H1 (cell line): Measurements from ENCODE around the gene COTL1. TPM values are rescaled to one million over a fixed set of nuclear protein-coding genes. Genes with fewer than 3 reads are reported as not detected.

Source experiments
- CTCF ChIA-PET: fragments of 300-600 bp; sonication (Branson Sonifier 250); formaldehyde crosslinking; loops from one replicate; lab custom pipeline; 2021; ENCODE audit not compliant: partially characterized antibody; lab: Charles Lee
- POLR2A ChIA-PET: fragments of 300-600 bp; sonication (Branson Sonifier 250); formaldehyde crosslinking; loops from one replicate; lab custom pipeline; 2021; ENCODE audit warnings: inconsistent platforms; ENCODE audit not compliant: partially characterized antibody; lab: Charles Lee
- DNase-seq, 2 experiments: peaks; one replicate each; pipeline versions ENCODE4 v3.0.0 to v3.0.0-alpha.2; 2010 to 2022; ENCODE audit warnings: low spot score in 2 of 2, low read depth in 1 of 2, mixed read lengths in 1 of 2
- FAIRE-seq: peaks from 2 replicates; lab custom pipeline; 2011; peaks lifted over from hg19 to GRCh38; lab: Jason Lieb, UNC
- H2AFZ ChIP-seq: 2 replicates; pipeline ENCODE4 v1.8.1; 2012; ENCODE audit warnings: low read length, inconsistent platforms
- H2AK5ac ChIP-seq: 2 replicates; pipeline ENCODE4 v1.6.1; 2013; ENCODE audit warnings: low read depth, low read length
- H2BK120ac ChIP-seq: replicated peaks from 2 replicates; pipeline ENCODE3; 2013; ENCODE audit warnings: low read depth, low read length, inconsistent platforms
- H2BK12ac ChIP-seq: 2 replicates; pipeline ENCODE4 v1.6.1; 2013; ENCODE audit warnings: low read depth, low read length
- H2BK15ac ChIP-seq: 2 replicates; pipeline ENCODE4 v1.6.1; 2013; ENCODE audit warnings: low read length
- H2BK20ac ChIP-seq: 2 replicates; pipeline ENCODE4 v1.6.1; 2013; ENCODE audit warnings: low read length
- H2BK5ac ChIP-seq: 2 replicates; pipeline ENCODE4 v1.6.1; 2013; ENCODE audit warnings: low read depth, low read length
- H3K14ac ChIP-seq: 2 replicates; pipeline ENCODE4 v1.6.1; 2013; ENCODE audit warnings: inconsistent platforms; ENCODE audit not compliant: insufficient read length
- H3K18ac ChIP-seq: 2 replicates; pipeline ENCODE4 v1.6.1; 2013; ENCODE audit warnings: low read length; ENCODE audit errors: extremely low read depth
- H3K23ac ChIP-seq: 2 replicates; pipeline ENCODE4 v1.6.1; 2013; ENCODE audit warnings: inconsistent platforms; ENCODE audit not compliant: insufficient read length
- H3K23me2 ChIP-seq: 2 replicates; pipeline ENCODE4 v1.6.1; 2013; ENCODE audit warnings: low read depth, low read length
- H3K27ac ChIP-seq: 2 replicates; pipeline ENCODE4 v1.6.1; 2011; ENCODE audit warnings: low read depth, low read length, inconsistent platforms
- H3K27me3 ChIP-seq, 4 experiments: replicated peaks in 1 of 4; 1 replicate in 1 of 4; 2 replicates in 3 of 4; pipeline versions ENCODE4 v1.6.1 to v1.8.1; 2011 to 2013; ENCODE audit warnings: low read length in 3 of 4, mild to moderate bottlenecking in 3 of 4, inconsistent platforms in 2 of 4, mixed read lengths in 2 of 4, moderate library complexity in 1 of 4; ENCODE audit not compliant: control insufficient read depth in 3 of 4, insufficient read depth in 3 of 4; ENCODE audit errors: extremely low read depth in 1 of 4
- H3K36me3 ChIP-seq, 4 experiments: 2 replicates each; pipeline versions ENCODE4 v1.6.1 to v1.8.1; 2011 to 2013; ENCODE audit warnings: mild to moderate bottlenecking in 4 of 4, low read length in 3 of 4, moderate library complexity in 2 of 4, control low read depth in 1 of 4, inconsistent platforms in 1 of 4; ENCODE audit not compliant: insufficient read depth in 4 of 4, control insufficient read depth in 2 of 4
- H3K4ac ChIP-seq: replicated peaks from 2 replicates; pipeline ENCODE3; 2013; ENCODE audit warnings: low read length, low read depth, mixed read lengths, inconsistent platforms; ENCODE audit not compliant: insufficient read length
- H3K4me1 ChIP-seq, 4 experiments: replicated peaks in 1 of 4; 1 replicate in 1 of 4; 2 replicates in 3 of 4; pipeline versions ENCODE4 v1.6.1 to v1.8.1; 2011 to 2013; ENCODE audit warnings: low read length in 3 of 4, inconsistent platforms in 2 of 4, mixed read lengths in 1 of 4; ENCODE audit not compliant: insufficient read depth in 4 of 4, control insufficient read depth in 3 of 4
- H3K4me2 ChIP-seq, 2 experiments: 2 replicates each; pipeline versions ENCODE4 v1.6.1 to v1.8.1; 2011 to 2013; ENCODE audit warnings: low read depth in 2 of 2, low read length in 2 of 2, control low read depth in 1 of 2, inconsistent platforms in 1 of 2, mild to moderate bottlenecking in 1 of 2; ENCODE audit not compliant: insufficient read depth in 1 of 2
- H3K4me3 ChIP-seq, 4 experiments: fragments of 200-600, 300-600 bp in 1 of 4; sonication (generic), shearing (Covaris generic), sonication (Bioruptor Twin) in 1 of 4; 2 replicates each; pipeline versions ENCODE4 v1.5.1 to v1.8.1; 2011 to 2016; ENCODE audit warnings: low read length in 4 of 4, low read depth in 3 of 4, control low read depth in 2 of 4, inconsistent platforms in 2 of 4, mild to moderate bottlenecking in 2 of 4, mixed read lengths in 1 of 4, moderate library complexity in 1 of 4; ENCODE audit not compliant: insufficient read depth in 2 of 4; ENCODE audit errors: extremely low read depth in 1 of 4
- H3K56ac ChIP-seq: replicated peaks from 2 replicates; pipeline ENCODE3; 2013; ENCODE audit warnings: low read depth, mild to moderate bottlenecking, mixed read lengths, low read length, inconsistent platforms; ENCODE audit not compliant: insufficient read length
- H3K79me1 ChIP-seq: 2 replicates; pipeline ENCODE4 v1.6.1; 2013; ENCODE audit warnings: low read depth, low read length, control low read depth
- H3K79me2 ChIP-seq, 2 experiments: 2 replicates each; pipeline versions ENCODE4 v1.6.1 to v1.8.1; 2012 to 2013; ENCODE audit warnings: low read length in 2 of 2, mild to moderate bottlenecking in 2 of 2, inconsistent platforms in 1 of 2; ENCODE audit not compliant: insufficient read depth in 2 of 2, control insufficient read depth in 1 of 2
- H3K9ac ChIP-seq, 4 experiments: replicated peaks in 1 of 4; 1 replicate in 1 of 4; 2 replicates in 3 of 4; pipeline versions ENCODE4 v1.6.1 to v1.8.1; 2011 to 2013; ENCODE audit warnings: low read depth in 3 of 4, low read length in 3 of 4, control low read depth in 2 of 4, mild to moderate bottlenecking in 2 of 4, moderate library complexity in 2 of 4, inconsistent platforms in 1 of 4; ENCODE audit errors: extremely low read depth in 1 of 4
- H3K9me3 ChIP-seq, 2 experiments: 2 replicates each; pipeline versions ENCODE4 v1.6.1 to v1.8.1; 2012 to 2013; ENCODE audit warnings: mild to moderate bottlenecking in 2 of 2, moderate library complexity in 2 of 2, control low read depth in 1 of 2, inconsistent platforms in 1 of 2, low read depth in 1 of 2, low read length in 1 of 2, mixed read lengths in 1 of 2; ENCODE audit not compliant: insufficient read depth in 2 of 2
- H4K20me1 ChIP-seq, 2 experiments: replicated peaks in 1 of 2; 2 replicates each; pipeline versions ENCODE3 to v1.8.1; 2011 to 2013; ENCODE audit warnings: inconsistent platforms in 2 of 2, low read length in 2 of 2, mild to moderate bottlenecking in 1 of 2; ENCODE audit not compliant: insufficient read depth in 2 of 2, control insufficient read depth in 1 of 2
- H4K5ac ChIP-seq: 2 replicates; pipeline ENCODE4 v1.6.1; 2013; ENCODE audit warnings: low read length, low read depth, mixed read lengths, inconsistent platforms; ENCODE audit not compliant: insufficient read length
- H4K8ac ChIP-seq: 2 replicates; pipeline ENCODE4 v1.8.0; 2013; ENCODE audit warnings: mild to moderate bottlenecking, moderate library complexity, low read length, inconsistent platforms; ENCODE audit not compliant: insufficient read depth; ENCODE audit errors: extremely low read depth
- H4K91ac ChIP-seq: replicated peaks from 2 replicates; pipeline ENCODE3; 2013; ENCODE audit warnings: low read length, mixed read lengths, inconsistent platforms; ENCODE audit not compliant: insufficient read length
- JUND ChIP-seq: IDR thresholded peaks from 2 replicates; pipeline ENCODE4 v1.6.1; 2011; ENCODE audit warnings: mild to moderate bottlenecking, improper control_type of control experiment, low read length
- KDM4A ChIP-seq: IDR thresholded peaks from one replicate; pipeline ENCODE4 v1.7.1; 2012; ENCODE audit warnings: low read depth, mild to moderate bottlenecking, moderate library complexity, low read length, inconsistent platforms; ENCODE audit not compliant: severe bottlenecking
- KDM5A ChIP-seq: fragments of 200-600 bp; IDR thresholded peaks from 2 replicates; pipeline ENCODE4 v1.7.1; 2012; ENCODE audit warnings: mild to moderate bottlenecking, low read length, inconsistent platforms, mixed read lengths
- MAFK ChIP-seq: IDR thresholded peaks from 2 replicates; pipeline ENCODE4 v1.6.1; 2012; ENCODE audit warnings: low read depth, mild to moderate bottlenecking, improper control_type of control experiment, low read length
- RFX5 ChIP-seq: IDR thresholded peaks from 2 replicates; pipeline ENCODE4 v1.6.1; 2011; ENCODE audit warnings: low read depth, low read length, improper control_type of control experiment, borderline replicate concordance
- RNF2 ChIP-seq: fragments of 200-900, 300-1000 bp; sonication (generic); IDR thresholded peaks from 2 replicates; pipeline ENCODE4 v1.7.1; 2016; ENCODE audit warnings: borderline replicate concordance, low read depth, mild to moderate bottlenecking, antibody characterized with exemption, low read length; ENCODE audit not compliant: poor library complexity, severe bottlenecking; ENCODE audit errors: missing control alignments
- SIX5 ChIP-seq: IDR thresholded peaks from 2 replicates; pipeline ENCODE4 v1.6.1; 2011; ENCODE audit warnings: mild to moderate bottlenecking, low read depth, low read length
- SP4 ChIP-seq: IDR thresholded peaks from 2 replicates; pipeline ENCODE4 v1.6.1; 2012; ENCODE audit warnings: low read length, inconsistent platforms
- SRF ChIP-seq: IDR thresholded peaks from 2 replicates; pipeline ENCODE4 v1.6.1; 2011; ENCODE audit warnings: mild to moderate bottlenecking, low read depth, low read length, moderate library complexity
- SUZ12 ChIP-seq: fragments of 200-600 bp; sonication (generic); IDR thresholded peaks from 2 replicates; pipeline ENCODE4 v1.6.1; 2012; ENCODE audit warnings: mild to moderate bottlenecking, inconsistent platforms, low read length, moderate library complexity, mixed read lengths
- TCF12 ChIP-seq: IDR thresholded peaks from 2 replicates; pipeline ENCODE4 v1.6.1; 2011; ENCODE audit warnings: low read depth, mild to moderate bottlenecking, low read length
- whole genome bisulfite sequencing, 2 experiments: shearing (Covaris generic) in 1 of 2; methylation state at CpG; one replicate each; pipeline versions ENCODE4 v1.1.6 to v1.1.7; 2013 to 2015; ENCODE audit warnings: low lambda C conversion rate in 2 of 2, mixed read lengths in 2 of 2, inconsistent platforms in 1 of 2, low coverage in 1 of 2, missing lambda C conversion rate in 1 of 2; ENCODE audit not compliant: insufficient replicate concordance in 2 of 2, insufficient coverage in 1 of 2, insufficient read length in 1 of 2; ENCODE audit errors: extremely low coverage in 1 of 2, missing lambda C conversion rate in 1 of 2; 5-methylcytosine and 5-hydroxymethylcytosine counted together
- polyA plus RNA-seq, 7 experiments: library from polyadenylated mRNA; depleted of rRNA in 3 of 7; stranded (reverse) in 5 of 7; unstranded in 2 of 7; fragments of >200 nt in 5 of 7; fragments of 200-250 nt in 2 of 7; gene quantifications; 1 replicate in 5 of 7; 2 replicates in 1 of 7; 4 replicates in 1 of 7; pipeline versions ENCODE4 v1.2.1 to v1.2.3, GENCODE V29; 2011 to 2013; ENCODE audit warnings: missing spikeins in 2 of 7, mixed read lengths in 2 of 7
- total RNA-seq: library from RNA; stranded (reverse); fragmentation: NEBNext Ultra II Directional; extraction: Animal tissue kit (Norgen Biotek cat#: 25700); gene quantifications from 2 replicates; pipeline ENCODE4 v1.2.1, GENCODE V29; 2021
- TF ChIP-seq, protein P1 (sequence below): IDR thresholded peaks from 2 replicates; pipeline ENCODE4 v1.6.1; 2012; ENCODE audit warnings: low read length, inconsistent platforms

COTL1 gene
- total and polyA plus RNA-seq, 2 of the 8 experiments (the other 6 are each of a cell fraction or from before 2014, with no cell fraction given) = 59.2 to 183 TPM

DNA sequence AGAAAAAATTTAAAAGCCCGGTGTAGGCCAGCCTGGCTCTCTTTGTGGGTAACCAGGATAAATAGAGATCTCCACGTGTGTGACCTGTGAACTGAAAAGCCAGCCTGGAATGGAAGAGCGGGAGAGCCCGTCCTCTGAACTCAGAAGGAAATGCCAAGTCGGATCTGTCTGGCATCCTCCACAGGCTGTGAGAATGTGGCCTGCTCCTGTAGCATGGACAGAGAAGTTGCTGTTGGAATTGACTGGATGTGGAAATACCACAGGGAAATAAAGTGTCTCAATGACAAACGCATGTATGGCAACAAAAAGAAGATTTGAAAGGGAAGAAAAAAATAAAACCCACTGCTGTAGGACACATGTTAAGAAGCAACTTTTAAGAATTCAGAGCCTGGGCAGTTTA, 37.1 kb upstream of the COTL1 start:
- H3K14ac ChIP-seq = no peak overlapping the region
- POLR2A ChIA-PET = no interaction called here
- H3K79me2 ChIP-seq = no peaks in the 10 kb centered on the region
- H2BK15ac ChIP-seq = no peak overlapping the region
- H3K9me3 ChIP-seq = no peaks in the 10 kb centered on the region
- CTCF ChIA-PET = interaction anchor here (1.0 to 2.8 kb wide), 3 partner anchors 15 to 32 kb away, joined by 3 to 20 read pairs (median 4); no protein-coding TSS in a partner anchor
- H2BK120ac ChIP-seq = no peak overlapping the region
- no peak overlapping the region for H2BK5ac ChIP-seq
- H3K4ac ChIP-seq = no peak overlapping the region
- no peak overlapping the region for H2BK12ac ChIP-seq
- FAIRE-seq (no peak), DNase-seq (no peak)
- H3K23ac ChIP-seq = no peak overlapping the region
- H3K79me1 ChIP-seq = no peaks in the 10 kb centered on the region; the same call in 1 of the 2 replicates
- WGBS, 2 experiments = 78% methylated on average over 6 of the region's 6 CpGs; no CpG with 5 or more reads in 1 of the 2 experiments
- no peak overlapping the region for H3K4me2 ChIP-seq
- no peak overlapping the region for H4K5ac ChIP-seq
- H2BK20ac ChIP-seq = no peak overlapping the region
- no peaks in the 10 kb centered on the region for H3K4me1 ChIP-seq
- no peaks in the 10 kb centered on the region for H3K23me2 ChIP-seq
- H3K36me3 ChIP-seq = peaks cover 8 to 18% (median 12%) of the 10 kb centered on the region in 4 experiments; a peak in 7 of 8 replicates
- H3K27ac ChIP-seq = no peak overlapping the region
- H4K20me1 ChIP-seq = peaks cover 0 to 2% of the 10 kb centered on the region in 2 experiments
- H2AK5ac ChIP-seq = no peak overlapping the region
- no peak overlapping the region for H3K9ac ChIP-seq
- H2AFZ ChIP-seq = no peak overlapping the region
- no peak overlapping the region for H3K4me3 ChIP-seq
- H3K18ac ChIP-seq = no peak overlapping the region
- H3K27me3 ChIP-seq = no peaks in the 10 kb centered on the region
- no peak overlapping the region for H4K8ac ChIP-seq
- no peak overlapping the region for H3K56ac ChIP-seq
- no peak overlapping the region for H4K91ac ChIP-seq
- TF ChIP-seq SUZ12 (no peak), SIX5 (no peak), JUND (no peak), KDM4A (no peak), TCF12 (no peak), SRF (no peak), MAFK (no peak), KDM5A (no peak), SP4 (no peak), RNF2 (no peak), RFX5 (no peak)
- TF ChIP-seq, protein P1, sequence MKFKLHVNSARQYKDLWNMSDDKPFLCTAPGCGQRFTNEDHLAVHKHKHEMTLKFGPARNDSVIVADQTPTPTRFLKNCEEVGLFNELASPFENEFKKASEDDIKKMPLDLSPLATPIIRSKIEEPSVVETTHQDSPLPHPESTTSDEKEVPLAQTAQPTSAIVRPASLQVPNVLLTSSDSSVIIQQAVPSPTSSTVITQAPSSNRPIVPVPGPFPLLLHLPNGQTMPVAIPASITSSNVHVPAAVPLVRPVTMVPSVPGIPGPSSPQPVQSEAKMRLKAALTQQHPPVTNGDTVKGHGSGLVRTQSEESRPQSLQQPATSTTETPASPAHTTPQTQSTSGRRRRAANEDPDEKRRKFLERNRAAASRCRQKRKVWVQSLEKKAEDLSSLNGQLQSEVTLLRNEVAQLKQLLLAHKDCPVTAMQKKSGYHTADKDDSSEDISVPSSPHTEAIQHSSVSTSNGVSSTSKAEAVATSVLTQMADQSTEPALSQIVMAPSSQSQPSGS = no peak
